Endothelial cell of umbilical vein (primary cell): ENCODE measurements around the gene SORCS1. TPM values are rescaled to one million over a fixed set of nuclear protein-coding genes. Genes with fewer than 3 reads are reported as not detected.

Source experiments
- BruUV-seq: library from RNA; stranded (reverse); fragments of 400-500 nt; replicated peaks from 2 replicates; lab custom pipeline; 2021; lab: Mats Ljungman, UMichigan
- CTCF ChIA-PET: fragments of 300-600, 350-600 bp; sonication (Branson Sonifier 250); formaldehyde crosslinking; loops from one replicate; lab custom pipeline; 2021; ENCODE audit warnings: antibody characterized with exemption, inconsistent platforms; lab: Charles Lee
- POLR2A ChIA-PET: fragments of 300-600, 350-600 bp; sonication (Branson Sonifier 250); formaldehyde crosslinking; loops from one replicate; lab custom pipeline; 2021; ENCODE audit warnings: antibody characterized with exemption, inconsistent platforms; lab: Charles Lee
- DNase-seq: peaks from one replicate; pipeline ENCODE4 v3.0.0-alpha.2; 2011; ENCODE audit warnings: low read depth, low spot score
- FAIRE-seq: peaks from 2 replicates; lab custom pipeline; 2011; peaks lifted over from hg19 to GRCh38; lab: Jason Lieb, UNC
- H2AFZ ChIP-seq: 2 replicates; pipeline ENCODE4 v1.6.0; 2012; ENCODE audit warnings: low read depth, low read length, control low read depth, inconsistent platforms
- H3K27ac ChIP-seq: 2 replicates; pipeline ENCODE4 v1.5.1; 2011; ENCODE audit warnings: low read depth, mild to moderate bottlenecking, control low read depth, low read length, moderate library complexity; ENCODE audit not compliant: insufficient read depth
- H3K27me3 ChIP-seq, 2 experiments: 2 replicates each; pipeline versions ENCODE4 v1.6.0 to v1.6.1; 2011; ENCODE audit warnings: low read length in 2 of 2, mixed read lengths in 1 of 2; ENCODE audit not compliant: control insufficient read depth in 2 of 2, insufficient read depth in 2 of 2
- H3K36me3 ChIP-seq, 2 experiments: 2 replicates in 1 of 2; 3 replicates in 1 of 2; pipeline ENCODE4 v1.5.1; 2011; ENCODE audit warnings: low read length in 2 of 2, mild to moderate bottlenecking in 1 of 2, moderate library complexity in 1 of 2; ENCODE audit not compliant: control insufficient read depth in 2 of 2, insufficient read depth in 2 of 2; ENCODE audit errors: extremely low read depth in 1 of 2
- H3K4me1 ChIP-seq: 3 replicates; pipeline ENCODE4 v1.5.1; 2011; ENCODE audit warnings: mild to moderate bottlenecking, low read length; ENCODE audit not compliant: control insufficient read depth, insufficient read depth; ENCODE audit errors: extremely low read depth
- H3K4me2 ChIP-seq: 2 replicates; pipeline ENCODE4 v1.6.1; 2011; ENCODE audit warnings: low read length, control low read depth, mixed read lengths; ENCODE audit not compliant: insufficient read depth
- H3K4me3 ChIP-seq, 3 experiments: fragments of 200-600 bp in 1 of 3; sonication (generic), shearing (Covaris generic) in 1 of 3; replicated peaks in 1 of 3; 2 replicates each; pipeline ENCODE4 v1.5.1; 2011 to 2016; ENCODE audit warnings: control low read depth in 3 of 3, low read length in 3 of 3, mild to moderate bottlenecking in 2 of 3, inconsistent platforms in 1 of 3, low read depth in 1 of 3, moderate library complexity in 1 of 3; ENCODE audit not compliant: insufficient read depth in 1 of 3
- H3K79me2 ChIP-seq: 2 replicates; pipeline ENCODE4 v1.6.0; 2012; ENCODE audit warnings: low read length, inconsistent platforms; ENCODE audit not compliant: control insufficient read depth, insufficient read depth
- H3K9ac ChIP-seq: replicated peaks from 2 replicates; pipeline ENCODE3; 2011; ENCODE audit warnings: low read length, control low read depth; ENCODE audit not compliant: insufficient read depth; ENCODE audit errors: extremely low read depth
- H3K9me1 ChIP-seq: replicated peaks from 3 replicates; pipeline ENCODE4 v1.6.0; 2011; ENCODE audit warnings: mild to moderate bottlenecking, low read length; ENCODE audit not compliant: control insufficient read depth, insufficient read depth; ENCODE audit errors: extremely low read depth
- H3K9me3 ChIP-seq: replicated peaks from 2 replicates; pipeline ENCODE4 v1.5.1; 2012; ENCODE audit warnings: low read length, inconsistent platforms; ENCODE audit not compliant: control insufficient read depth, insufficient read depth
- H4K20me1 ChIP-seq: replicated peaks from 2 replicates; pipeline ENCODE3; 2011; ENCODE audit warnings: mild to moderate bottlenecking, low read length; ENCODE audit not compliant: control insufficient read depth, insufficient read depth; ENCODE audit errors: extremely low read depth
- EZH2 ChIP-seq: IDR thresholded peaks from 2 replicates; pipeline ENCODE4 v1.6.1; 2012; ENCODE audit warnings: borderline replicate concordance, low read depth, mild to moderate bottlenecking, moderate library complexity, low read length, inconsistent platforms; ENCODE audit not compliant: severe bottlenecking
- FOS ChIP-seq: IDR thresholded peaks from 2 replicates; pipeline ENCODE4 v1.6.1; 2011; ENCODE audit warnings: mild to moderate bottlenecking, low read length, moderate library complexity, borderline replicate concordance; ENCODE audit not compliant: insufficient read depth
- GATA2 ChIP-seq: IDR thresholded peaks from 2 replicates; pipeline ENCODE4 v1.7.0; 2011; ENCODE audit warnings: low read depth, mild to moderate bottlenecking, moderate library complexity, mixed read lengths, low read length; ENCODE audit not compliant: insufficient read length, insufficient read depth
- JUN ChIP-seq: IDR thresholded peaks from 2 replicates; pipeline ENCODE4 v1.6.1; 2011; ENCODE audit warnings: borderline replicate concordance, low read depth; ENCODE audit not compliant: insufficient read length, insufficient read depth
- MYC ChIP-seq: IDR thresholded peaks from one replicate; pipeline ENCODE4 v1.6.1; 2011; ENCODE audit warnings: mild to moderate bottlenecking, low read depth, low read length
- POLR2A ChIP-seq: IDR thresholded peaks from 2 replicates; pipeline ENCODE4 v1.6.1; 2012; ENCODE audit warnings: low read depth, mild to moderate bottlenecking, control low read depth, low read length
- POLR2AphosphoS5 ChIP-seq: IDR thresholded peaks from 2 replicates; pipeline ENCODE4 v1.6.1; 2012; ENCODE audit warnings: low read depth, mild to moderate bottlenecking, control low read depth, low read length, moderate library complexity; ENCODE audit not compliant: insufficient read depth
- dilution Hi-C: fragments of 300-500 bp; cut with MboI; formaldehyde crosslinking; loops from one replicate; pipeline ENCODE4 v1.15.0; 2019; ENCODE audit warnings: low sequenced_read_pairs; ENCODE audit not compliant: extremely low pct_ligation_motif_present
- intact Hi-C: fragments of 100-400 bp; cut with micrococcal nuclease; formaldehyde crosslinking; loops from one replicate; pipeline ENCODE4 v1.10.0; 2022
- polyA plus RNA-seq, 4 experiments: library from polyadenylated mRNA; depleted of rRNA in 3 of 4; stranded (reverse) in 3 of 4; unstranded in 1 of 4; fragments of >200 nt; gene quantifications; 2 replicates each; pipeline versions ENCODE4 v1.2.1 to v1.2.3, GENCODE V29; 2011 to 2012; ENCODE audit warnings: missing spikeins in 1 of 4
- total RNA-seq: library from RNA; stranded (reverse); gene quantifications from 2 replicates; pipeline ENCODE4 v1.2.3, GENCODE V29; 2021
- TF ChIP-seq, protein P1 (sequence below), 2 donors: IDR thresholded peaks; 1 replicate in 1 of 2; 2 replicates in 1 of 2; pipeline ENCODE4 v1.5.1; 2011; ENCODE audit warnings: low read length in 2 of 2, mild to moderate bottlenecking in 2 of 2, moderate library complexity in 2 of 2, control low read depth in 1 of 2, inconsistent platforms in 1 of 2, low read depth in 1 of 2; ENCODE audit not compliant: insufficient read depth in 1 of 2; ENCODE audit errors: extremely low read depth in 1 of 2
- TF ChIP-seq, protein P2 (sequence below): IDR thresholded peaks from 2 replicates; pipeline ENCODE4 v1.6.1; 2011; ENCODE audit not compliant: insufficient read depth, insufficient read length

SORCS1 gene
- total and polyA plus RNA-seq, 2 donors (not counting 3 experiments of a cell fraction or from before 2014, with no cell fraction given), result not detected

DNA sequence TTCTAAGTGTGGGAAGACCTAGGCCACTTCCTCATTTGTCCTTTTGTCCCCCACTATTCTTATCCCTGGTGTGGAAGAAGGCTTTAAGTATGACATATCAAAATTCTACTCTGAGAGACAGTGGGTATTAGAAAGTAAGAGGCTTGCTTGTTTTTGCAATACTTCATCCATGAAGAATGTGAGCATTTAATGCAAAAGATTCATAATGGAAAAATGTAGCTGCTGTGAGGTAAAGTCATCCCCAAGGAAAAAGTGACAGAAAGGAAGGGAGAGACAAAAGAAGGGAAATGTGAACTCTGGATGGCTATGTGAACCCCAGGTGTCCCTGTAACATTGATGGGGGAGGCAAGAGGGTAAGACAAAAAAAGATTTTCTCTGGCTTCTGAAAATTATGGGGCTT, 607.5 kb downstream of the SORCS1 start:
- H3K36me3 ChIP-seq, result no peaks in the 10 kb centered on the region
- no peak for FAIRE-seq
- no peaks in the 10 kb centered on the region for H3K9me1 ChIP-seq
- peaks cover 2% of the 10 kb centered on the region for H3K9me3 ChIP-seq
- TF ChIP-seq POLR2A (no peak), GATA2 (no peak), JUN (no peak), POLR2AphosphoS5 (no peak), FOS (no peak), MYC (no peak), EZH2 (no peak)
- TF ChIP-seq, protein P1, sequence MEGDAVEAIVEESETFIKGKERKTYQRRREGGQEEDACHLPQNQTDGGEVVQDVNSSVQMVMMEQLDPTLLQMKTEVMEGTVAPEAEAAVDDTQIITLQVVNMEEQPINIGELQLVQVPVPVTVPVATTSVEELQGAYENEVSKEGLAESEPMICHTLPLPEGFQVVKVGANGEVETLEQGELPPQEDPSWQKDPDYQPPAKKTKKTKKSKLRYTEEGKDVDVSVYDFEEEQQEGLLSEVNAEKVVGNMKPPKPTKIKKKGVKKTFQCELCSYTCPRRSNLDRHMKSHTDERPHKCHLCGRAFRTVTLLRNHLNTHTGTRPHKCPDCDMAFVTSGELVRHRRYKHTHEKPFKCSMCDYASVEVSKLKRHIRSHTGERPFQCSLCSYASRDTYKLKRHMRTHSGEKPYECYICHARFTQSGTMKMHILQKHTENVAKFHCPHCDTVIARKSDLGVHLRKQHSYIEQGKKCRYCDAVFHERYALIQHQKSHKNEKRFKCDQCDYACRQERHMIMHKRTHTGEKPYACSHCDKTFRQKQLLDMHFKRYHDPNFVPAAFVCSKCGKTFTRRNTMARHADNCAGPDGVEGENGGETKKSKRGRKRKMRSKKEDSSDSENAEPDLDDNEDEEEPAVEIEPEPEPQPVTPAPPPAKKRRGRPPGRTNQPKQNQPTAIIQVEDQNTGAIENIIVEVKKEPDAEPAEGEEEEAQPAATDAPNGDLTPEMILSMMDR (IDR thresholded peaks at IDR 0.05; ENCODE audit: extremely low read depth in 1 of 2, insufficient read depth in 1 of 2, low read depth in 1 of 2, low read length in 2 of 2), result no peak
- TF ChIP-seq, protein P2, sequence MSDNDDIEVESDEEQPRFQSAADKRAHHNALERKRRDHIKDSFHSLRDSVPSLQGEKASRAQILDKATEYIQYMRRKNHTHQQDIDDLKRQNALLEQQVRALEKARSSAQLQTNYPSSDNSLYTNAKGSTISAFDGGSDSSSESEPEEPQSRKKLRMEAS, result no peak
- intact Hi-C loops (no loop called here), dilution Hi-C loops (no loop called here)
- no peaks in the 10 kb centered on the region for H3K27me3 ChIP-seq
- H3K4me3 ChIP-seq, result no peak overlapping the region
- H3K79me2 ChIP-seq, result no peaks in the 10 kb centered on the region
- H3K9ac ChIP-seq, result no peak overlapping the region
- no peak overlapping the region for H3K4me2 ChIP-seq
- H4K20me1 ChIP-seq, result no peaks in the 10 kb centered on the region
- DNase-seq, result no peak
- BruUV-seq, result no TSS peak
- no peaks in the 10 kb centered on the region for H3K4me1 ChIP-seq
- ChIA-PET POLR2A (no interaction called here), CTCF (no interaction called here)
- H3K27ac ChIP-seq, result no peak overlapping the region
- H2AFZ ChIP-seq, result no peak overlapping the region
